ENCODE measurements around the gene PIP4K2A.

Gene PIP4K2A

DNA sequence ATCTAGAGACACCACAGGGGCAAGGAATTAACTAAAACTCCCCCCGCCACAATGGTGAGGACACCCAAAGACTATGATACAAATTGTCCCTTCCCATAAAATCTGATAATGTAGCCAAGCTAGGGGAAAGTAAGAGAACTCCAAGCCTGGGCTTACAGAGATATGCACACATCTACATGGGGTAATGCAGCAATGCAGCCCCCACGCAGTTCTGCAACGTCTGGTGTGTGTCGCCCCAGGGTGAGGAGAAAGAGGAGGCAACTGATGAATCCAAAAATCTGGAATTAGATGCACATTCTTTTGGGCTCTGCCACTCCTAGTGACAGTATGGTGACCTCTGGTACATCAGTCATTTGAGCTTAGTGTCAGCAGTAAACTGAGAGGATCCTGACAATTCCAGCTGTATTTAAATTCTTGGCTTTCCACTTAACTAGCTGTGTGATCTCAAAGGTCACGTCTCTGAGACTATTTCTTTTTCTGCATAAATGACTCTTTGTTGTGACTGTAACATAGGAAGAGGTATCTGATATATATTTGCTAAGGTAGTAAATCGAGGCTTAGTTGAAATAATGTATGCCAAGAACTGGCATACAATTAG lies 51.5 kb downstream of the PIP4K2A start:
- DNase-seq, result no peak

DNA sequence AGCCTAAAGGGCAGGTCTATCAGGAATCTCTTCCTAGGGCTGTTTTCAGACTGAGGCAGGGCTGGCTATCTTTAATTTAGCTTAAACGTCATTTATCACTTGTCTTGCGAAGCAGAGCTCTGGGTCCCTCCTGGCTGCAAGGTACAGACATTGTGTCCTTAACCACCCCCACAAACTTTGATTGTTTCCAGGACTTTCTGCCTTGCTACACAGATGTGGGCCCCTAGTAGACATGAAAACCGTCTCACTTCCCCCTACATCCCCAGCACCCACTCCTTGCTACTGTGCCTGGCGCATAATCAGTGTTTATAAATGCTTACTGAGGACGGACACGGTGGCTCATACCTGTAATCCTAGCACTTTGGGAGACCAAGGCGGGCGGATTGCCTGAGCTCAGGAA lies 54.5 kb downstream of the PIP4K2A start:
- no peak for DNase-seq

DNA sequence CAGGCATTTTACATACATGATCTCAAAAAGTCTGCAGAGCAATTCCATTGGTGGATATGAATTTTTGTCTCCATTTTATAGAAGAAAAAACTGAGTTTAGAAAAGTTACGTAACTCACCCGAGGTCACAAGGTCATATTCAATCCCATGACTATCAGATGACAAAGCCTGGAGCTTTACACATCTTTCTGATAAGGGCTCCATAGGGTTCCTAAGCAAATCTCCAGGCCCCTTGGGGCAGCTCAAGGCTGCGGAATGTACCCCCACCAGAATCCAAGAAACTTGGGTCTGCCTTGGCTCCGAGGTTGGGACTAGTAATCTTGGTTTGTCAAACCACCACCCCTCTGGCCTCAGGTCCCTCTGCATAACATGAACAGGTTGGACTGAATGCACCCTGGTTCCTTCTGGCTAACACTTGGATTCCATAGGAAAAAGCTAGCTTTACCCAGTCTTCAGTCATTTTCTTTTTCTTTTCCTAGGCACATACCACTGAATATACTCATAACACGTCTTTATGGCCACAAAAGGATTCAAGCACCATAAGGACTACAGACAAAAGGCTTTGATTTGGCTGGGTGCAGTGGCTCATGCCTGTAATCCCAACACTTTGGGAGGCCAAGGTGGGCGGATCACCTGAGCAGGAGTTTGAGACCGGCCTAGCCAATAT lies 55.5 kb downstream of the PIP4K2A start:
- DNase-seq, result no peak

DNA sequence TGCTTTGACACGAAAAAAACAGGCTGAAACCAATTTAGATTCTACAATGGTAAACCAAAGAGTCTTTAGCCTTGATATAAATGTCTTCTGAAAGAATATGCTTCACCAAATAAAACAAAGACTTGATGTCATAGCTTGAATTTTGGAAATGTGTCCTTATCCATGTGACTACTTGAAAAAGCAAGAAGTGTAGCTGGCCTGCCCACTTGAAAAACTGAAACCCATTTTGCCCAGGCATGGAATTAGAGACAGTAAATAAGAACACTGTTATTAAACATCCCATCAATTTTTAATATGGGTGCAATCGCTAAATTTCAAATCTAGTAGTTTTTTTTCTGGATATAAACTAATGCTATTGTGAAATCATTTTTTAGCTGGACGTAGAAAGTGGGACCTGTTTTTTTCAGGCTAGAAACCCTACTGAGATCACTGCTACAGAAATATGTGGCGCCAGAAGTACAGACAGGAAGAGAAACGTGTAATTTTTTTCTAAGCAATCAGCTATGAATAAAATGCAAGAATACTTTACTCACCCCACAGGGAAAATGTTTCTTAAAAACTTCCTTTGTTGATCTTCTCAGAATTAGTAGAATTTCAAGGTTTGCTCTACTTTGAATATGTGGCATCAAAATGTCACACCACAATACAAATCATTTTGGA lies 56.7 kb downstream of the PIP4K2A start:
- DNase-seq, result no peak

DNA sequence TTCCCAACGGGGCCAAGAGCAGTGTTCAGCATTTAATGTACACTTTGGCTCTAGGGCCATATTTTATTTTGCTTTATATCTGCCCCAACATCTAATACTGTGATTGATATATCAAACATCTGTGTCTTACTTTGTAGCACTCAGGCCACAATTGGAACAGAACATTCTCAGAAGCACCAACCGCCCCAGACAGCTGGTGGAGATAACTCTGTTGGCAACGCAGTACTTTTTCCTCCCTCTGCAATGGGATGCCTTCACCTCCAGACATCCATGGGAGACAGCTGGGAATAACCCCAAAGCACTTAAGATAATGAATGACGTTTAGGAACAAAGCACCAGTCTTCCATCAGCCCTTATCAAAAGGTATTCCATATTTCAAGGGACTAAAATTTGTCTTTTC lies 57.4 kb downstream of the PIP4K2A start:
- peak; percentile 22 for DNase-seq

DNA sequence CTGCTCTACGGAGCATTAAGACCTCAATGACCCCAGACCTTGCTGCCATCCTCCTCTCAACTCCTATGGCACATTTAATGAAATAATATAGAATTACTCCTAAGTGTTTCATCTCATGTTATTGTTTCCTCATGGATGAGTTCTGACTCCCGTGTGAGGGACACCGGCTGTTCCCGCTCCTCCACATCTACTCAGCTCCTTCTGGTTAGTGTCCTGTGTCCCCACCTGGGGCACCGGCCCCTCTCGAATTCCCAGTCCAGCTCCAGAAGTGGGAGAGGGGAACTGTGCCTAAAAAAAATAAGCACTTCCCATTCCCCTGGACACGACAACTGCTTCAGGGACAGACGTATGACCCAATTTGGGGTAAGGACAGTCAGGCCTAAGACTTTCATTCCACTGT lies 58.3 kb downstream of the PIP4K2A start:
- DNase-seq, result no peak

DNA sequence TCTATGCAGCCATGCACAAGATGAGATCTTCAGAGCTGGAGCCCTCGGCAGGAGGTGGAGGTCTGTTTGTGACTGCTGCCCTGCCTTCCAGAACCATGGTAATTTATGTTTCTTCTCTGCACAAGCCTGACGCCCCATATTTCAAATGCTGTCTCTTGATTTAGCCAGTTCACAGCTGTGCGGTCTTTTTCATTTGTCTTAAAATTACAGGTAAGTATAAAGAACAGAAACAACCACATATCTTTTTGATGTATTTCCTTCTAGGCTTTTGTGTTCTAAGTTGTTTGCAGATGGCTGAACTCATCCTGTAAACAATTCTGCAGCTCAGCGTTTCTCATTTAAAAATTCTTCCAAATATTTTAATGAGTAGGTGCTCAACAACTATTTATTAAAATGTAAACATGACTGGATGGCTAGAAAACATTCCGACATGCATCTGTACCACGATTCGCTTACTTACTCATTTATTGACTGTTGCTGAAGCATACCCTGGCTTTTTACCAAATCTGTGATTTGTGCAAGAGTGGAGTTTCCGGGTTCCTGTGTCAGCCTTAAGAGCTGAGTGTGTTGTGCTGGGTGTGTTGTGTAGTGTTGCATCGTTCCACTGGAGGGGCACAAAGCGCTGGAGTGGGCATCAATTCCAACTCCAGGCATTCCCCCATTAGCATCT lies 58.9 kb downstream of the PIP4K2A start:
- no peak for DNase-seq

DNA sequence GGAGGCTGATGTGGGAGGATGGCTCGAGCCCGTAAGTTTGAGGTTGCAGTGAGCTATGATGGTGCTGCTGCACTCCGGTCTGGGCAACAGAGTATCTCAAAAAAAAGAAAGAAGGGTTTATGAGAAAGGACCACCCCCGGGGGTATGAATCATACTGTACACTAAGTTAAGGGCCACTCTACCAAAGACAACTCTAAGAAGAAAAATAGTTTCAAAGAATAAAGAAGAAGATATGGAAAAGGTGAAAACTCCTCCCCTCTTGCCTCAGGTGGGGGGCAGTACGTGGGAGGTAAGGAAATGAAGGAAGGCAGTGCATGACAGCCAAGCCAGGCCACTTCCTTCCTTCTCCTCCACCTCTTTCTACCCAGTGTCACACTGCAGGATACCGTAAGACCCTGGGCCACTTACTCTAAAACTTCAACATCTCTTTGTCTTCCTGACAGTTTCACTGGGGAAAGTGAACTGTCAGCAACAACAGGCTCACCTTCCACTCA lies 61.3 kb downstream of the PIP4K2A start:
- DNase-seq, result no peak

DNA sequence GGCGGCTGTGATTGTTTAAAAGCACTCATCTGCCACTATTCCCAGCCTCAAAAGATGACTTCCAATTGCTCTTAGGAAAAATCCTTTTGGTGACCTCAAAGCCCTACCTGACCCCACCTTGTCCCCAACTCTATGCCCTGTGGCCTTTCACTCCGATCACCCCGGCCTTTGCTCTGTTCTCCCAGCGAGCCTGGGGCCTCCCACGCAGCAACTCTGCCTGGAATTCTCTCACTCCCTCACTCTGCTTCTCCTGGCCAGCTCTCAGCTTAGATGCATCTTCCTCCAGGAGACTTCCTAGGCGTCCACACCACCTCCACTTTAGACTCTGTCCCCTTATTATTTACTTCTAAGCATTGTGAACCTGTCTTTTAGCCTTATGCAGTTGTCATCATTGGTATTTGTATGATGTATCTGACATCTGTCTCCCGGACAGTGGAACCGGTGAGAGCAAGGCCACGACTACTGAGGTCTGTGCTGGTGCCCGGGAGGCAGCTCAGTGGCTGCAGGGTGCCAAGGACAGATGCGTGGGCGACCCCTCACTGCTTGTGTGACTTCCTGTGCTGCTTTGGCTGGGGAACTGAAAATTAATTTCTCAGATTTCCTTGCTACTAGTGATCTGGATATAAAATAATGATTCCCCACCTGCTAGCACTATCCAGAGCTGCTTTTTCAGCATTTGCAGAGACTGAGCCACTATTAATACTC lies 63.0 kb downstream of the PIP4K2A start:
- no peak for DNase-seq

DNA sequence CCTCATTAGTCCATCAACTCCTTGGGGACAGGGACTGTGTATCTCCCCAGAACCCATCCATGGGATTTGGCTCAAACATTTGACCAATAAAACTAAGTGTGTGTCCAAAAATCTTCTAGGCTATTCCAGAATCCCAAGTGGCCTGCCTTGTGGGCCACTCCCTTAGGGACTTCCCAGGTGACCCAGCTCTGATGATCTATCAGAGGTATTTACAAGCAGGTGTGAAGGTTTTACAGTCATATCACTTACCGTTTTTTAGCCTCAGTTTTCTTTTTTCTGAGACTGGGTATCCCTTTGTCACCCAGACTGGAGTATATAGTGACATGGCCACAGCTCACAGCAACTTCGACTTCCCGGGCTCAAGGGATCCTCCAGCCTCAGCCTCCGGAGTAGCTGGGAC lies 64.4 kb downstream of the PIP4K2A start:
- no peak for DNase-seq

DNA sequence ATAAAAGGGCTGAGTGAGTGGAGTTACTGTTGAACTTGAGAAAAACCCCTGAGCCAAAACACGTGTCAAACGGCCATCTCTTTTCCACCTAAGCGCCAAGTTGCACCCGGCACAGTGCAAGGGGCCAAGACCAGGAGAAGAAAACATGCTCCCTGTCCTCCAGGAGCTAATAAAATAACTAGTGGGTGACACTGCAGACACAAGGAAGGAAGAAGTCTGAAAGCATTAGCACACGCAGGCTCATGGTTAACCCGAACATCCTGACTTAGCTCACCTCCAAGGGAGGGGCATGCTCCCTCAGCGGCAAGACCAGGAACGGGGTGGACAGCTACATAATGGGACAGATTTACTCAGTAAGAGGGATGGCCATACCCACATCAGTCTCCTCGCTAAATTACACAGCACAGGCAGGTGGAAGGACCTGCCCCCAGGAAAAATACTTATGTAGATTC lies 65.0 kb downstream of the PIP4K2A start:
- DNase-seq, result no peak

DNA sequence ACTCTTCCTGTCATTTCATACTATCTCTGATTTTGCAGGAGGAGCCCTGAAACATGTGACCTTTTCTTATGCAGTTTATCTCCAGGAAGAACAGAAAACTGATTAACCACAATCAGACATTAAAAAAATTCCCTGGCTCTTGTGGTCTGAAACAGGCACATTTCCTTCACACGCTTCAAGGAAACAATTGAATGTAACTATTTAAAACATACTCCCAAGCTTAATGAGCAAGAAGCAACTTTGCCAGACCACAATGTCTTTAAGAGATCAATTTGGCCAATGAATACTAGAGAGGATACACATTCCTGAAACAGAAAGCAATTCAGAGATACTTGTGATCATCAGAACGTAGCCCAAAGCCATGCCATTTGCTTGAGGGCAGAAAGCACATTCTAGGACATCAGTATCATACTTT lies 65.8 kb downstream of the PIP4K2A start:
- DNase-seq, result no peak

DNA sequence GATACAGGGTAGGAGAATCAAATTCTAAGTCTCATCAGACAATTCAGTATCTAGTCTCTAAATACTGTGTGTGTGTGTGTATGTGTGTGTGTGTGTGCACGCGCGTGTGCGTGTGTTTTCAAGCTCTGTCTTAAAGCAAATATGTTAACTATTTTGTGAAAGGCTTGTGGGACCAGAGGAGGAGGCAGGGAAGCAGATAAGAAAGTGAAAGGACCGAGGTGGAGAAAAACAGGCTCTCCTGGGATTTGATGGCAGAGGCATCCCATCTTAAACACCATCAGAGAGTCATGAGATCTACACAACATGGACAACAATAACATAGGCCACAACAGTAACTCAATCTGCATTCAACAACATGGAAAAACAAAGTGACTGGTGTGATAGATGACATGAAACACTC lies 67.1 kb downstream of the PIP4K2A start:
- DNase-seq, result no peak

DNA sequence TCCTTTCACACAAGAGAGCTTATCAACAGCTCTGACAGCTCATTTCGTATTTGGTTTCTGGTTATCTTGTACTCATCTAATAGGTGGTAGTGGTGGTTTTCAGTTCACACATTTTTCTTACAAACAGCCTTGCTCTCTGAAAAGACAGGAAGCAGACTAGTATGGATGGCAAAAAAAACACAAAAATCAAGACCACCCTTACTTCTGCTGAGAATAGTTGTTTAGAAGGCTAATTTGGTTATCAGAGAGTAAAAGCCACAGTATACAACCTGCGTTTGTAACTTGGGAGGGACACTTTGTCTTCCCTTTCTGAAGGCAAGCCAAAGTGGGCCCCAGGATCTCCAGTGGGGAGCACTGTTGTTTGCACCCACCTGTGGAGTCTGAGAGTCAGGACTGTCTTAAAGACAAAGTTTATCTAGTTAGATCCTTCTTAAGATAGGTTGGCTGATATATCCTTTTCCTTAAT lies 68.0 kb downstream of the PIP4K2A start:
- DNase-seq, result no peak

DNA sequence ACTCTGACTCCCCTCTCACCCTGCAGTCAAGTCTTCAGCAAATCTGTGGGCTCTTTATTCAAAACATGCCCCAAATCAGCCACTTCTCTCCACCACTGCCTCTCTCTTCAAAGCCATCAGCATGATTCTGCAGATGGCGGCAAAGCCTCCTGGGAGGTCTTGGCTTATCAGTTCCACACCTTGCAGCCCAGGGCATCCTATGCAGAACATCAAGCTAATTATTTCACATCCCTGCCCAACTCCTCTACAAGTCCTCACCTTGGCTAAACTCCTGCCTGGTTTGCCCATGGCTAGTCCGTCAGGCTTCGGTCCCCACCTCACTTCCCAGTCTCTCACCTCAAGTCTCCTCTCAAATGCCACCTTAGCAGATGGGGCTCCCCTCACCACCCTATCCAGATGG lies 70.2 kb downstream of the PIP4K2A start:
- no peak for DNase-seq

DNA sequence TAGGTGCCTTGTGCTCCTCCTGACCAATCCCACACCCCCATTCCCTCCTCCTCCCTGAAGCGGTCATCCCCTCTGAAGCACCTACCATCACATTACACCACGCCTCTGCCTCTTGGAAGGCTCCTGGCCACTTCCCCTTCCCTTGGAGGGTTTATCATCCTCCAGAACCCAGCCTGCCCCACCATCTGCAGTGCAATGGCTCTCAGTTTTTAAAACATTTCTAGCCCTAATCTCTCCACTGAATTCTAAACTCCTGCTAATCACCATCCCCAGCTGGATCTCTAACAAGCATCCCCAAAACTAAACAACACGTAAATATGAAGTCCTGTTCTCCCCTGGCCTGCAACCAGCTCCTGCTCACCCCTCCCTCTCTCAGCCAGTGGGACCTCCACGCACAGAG lies 70.6 kb downstream of the PIP4K2A start:
- no peak for DNase-seq

DNA sequence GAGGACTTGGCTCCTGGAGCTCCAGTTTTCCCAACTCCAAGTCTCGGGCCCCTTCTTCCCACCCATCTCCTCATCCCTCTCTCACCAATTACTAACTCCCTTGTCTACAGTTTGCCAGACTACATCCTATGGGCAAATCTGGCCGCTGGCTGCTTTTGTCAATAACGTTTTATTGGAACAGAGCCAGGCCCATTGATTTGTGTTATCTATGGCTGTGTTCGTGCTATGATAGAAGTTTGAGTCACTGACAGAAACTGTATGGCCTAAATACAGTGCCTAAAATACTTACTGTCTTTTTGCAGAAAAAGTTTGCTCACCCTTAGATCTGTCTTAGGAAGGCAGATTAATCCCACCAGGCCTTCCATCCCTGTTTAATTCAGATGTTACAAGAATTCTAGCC lies 71.3 kb downstream of the PIP4K2A start:
- DNase-seq, result no peak

DNA sequence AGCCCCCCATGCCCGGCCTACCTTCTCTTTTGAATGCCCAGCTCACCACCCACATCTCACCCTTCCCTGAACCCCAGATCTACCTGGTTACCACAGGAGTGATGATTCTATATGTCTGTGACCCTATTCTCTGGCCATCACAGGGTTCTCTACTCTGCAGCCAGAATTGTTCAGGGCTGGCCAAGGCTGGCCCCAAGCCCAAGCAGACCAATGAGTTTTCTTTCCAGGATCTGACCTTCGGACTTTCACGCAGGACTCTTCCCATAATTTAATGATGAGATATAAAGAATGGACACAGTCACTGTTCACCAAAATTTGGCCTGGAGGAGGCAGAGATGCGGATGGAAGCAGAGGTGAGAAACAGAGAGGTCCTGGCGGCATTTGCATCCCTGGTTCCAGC lies 72.6 kb downstream of the PIP4K2A start:
- DNase-seq, result no peak

DNA sequence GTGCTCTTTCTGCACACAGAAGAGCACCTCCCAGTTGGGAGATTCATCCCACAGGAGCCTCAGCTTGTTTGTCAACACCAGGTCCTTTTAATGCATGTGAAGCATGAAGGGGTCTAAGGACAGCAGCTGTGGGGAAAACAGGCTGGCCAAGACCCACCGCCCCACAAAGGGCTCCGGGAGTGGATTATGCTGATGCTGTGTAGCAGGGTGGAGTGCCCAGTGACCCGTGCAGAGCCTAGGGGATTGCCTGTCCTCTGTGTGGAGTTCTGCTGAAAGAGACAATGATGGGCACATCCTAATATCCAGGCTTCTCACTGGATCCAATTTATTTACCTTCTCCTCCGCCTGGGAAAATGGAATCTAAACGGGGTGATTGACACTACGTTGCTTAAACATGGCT lies 74.0 kb downstream of the PIP4K2A start:
- no peak for DNase-seq

DNA sequence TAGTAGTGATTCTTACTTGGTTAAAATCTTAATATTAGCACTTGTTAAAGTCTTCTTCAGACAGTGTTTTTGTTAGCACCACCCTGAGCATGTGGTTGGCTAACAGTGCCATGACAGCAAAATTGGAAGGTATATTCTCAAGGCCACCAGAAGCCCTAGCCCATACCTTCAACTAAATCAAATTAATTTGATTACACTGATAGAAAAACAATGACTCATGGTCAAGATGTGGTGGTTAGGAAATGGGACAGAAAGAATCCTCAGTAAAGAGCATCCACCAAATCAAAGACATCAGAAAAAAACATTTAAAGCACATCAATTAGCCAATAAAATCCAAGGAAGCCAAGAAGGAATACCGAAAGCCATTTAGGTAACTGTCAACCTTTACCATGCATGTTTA lies 75.5 kb downstream of the PIP4K2A start:
- DNase-seq, result no peak

DNA sequence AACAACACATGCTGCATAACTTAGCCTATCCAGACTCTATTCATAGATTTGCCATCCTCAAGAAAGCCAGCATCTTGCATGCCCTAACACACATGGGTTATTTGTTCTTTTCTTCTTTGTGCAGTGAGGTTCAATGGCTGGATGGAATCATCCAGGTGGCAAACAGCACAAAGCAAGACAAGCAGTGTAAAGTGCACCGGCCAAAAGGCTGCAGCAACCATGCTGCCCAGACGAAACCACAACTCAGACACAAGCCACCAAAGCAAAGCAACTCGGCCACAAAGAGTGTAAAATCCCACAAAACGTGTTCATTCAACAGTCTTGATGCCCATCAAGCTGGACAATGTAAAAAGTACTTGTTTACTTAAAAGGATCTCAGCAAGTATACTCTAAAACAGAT lies 76.9 kb downstream of the PIP4K2A start:
- no peak for DNase-seq

DNA sequence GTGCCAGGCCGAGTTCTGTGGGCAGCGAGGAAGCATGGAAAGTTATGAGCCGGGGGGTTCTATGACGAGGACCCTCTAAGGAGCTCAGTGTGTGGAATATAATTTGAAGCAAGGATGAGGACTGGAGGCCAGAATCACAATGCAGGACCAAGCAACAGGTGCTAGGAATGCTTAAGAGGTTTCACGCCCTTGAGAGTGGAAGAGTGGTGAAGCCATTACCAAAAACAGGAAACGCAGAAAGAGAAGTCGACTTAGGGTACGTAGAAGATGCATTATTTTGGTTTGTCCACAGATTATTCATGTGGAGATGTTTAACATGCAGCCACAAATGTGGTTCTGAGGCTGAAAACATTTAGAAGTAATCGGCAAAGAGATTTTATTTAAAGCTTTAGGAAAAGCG lies 78.7 kb downstream of the PIP4K2A start:
- no peak for DNase-seq
